Measurements from ENCODE around the gene INCA1. TPM values are rescaled to one million over a fixed set of nuclear protein-coding genes. Genes with fewer than 3 reads are reported as not detected.

Gene INCA1
- total and polyA plus RNA-seq, 4 donors = 0.28 to 0.75 (median 0.55) TPM

GRCh38 chr17:4944554-4945175, 52.7 kb downstream of the INCA1 start:
- Histone ChIP-seq H3K36me3 (ENCODE audit: control insufficient read depth in 4 of 4, insufficient read depth in 3 of 4, low read depth in 1 of 4, low read length in 3 of 4) (peaks cover 6 to 26% (median 12%) of the 10 kb centered on the region in 4 donors), H3K9ac (ENCODE audit: low read depth in 1 of 2, low read length in 2 of 2) (peak overlapping the region in 1 of 2 donors; percentile 1), H3K4me1 (ENCODE audit: control insufficient read depth in 4 of 4, insufficient read depth in 4 of 4, low read length in 3 of 4) (peaks cover 5 to 54% (median 42%) of the 10 kb centered on the region in 4 donors), H3K9me3 (ENCODE audit: control insufficient read depth in 4 of 4, low read length in 3 of 4) (no peaks in the 10 kb centered on the region), H3K4me3 (ENCODE audit: low read depth in 1 of 3, low read length in 3 of 3) (no peak overlapping the region), H3K27ac (ENCODE audit: low read depth in 1 of 2, low read length in 2 of 2) (peak overlapping the region; percentile 65 to 73), H3K27me3 (ENCODE audit: control insufficient read depth in 4 of 4, insufficient read depth in 4 of 4, low read length in 3 of 4) (no peaks in the 10 kb centered on the region)
- WGBS = 63% methylated on average over 8 of the region's 8 CpGs
- no peak for DNase-seq (ENCODE audit: low spot score)
- TF ChIP-seq ATF3 (IDR thresholded peaks at IDR 0.05) (no peak), SP1 (IDR thresholded peaks at IDR 0.05) (no peak)

GRCh38 chr17:4944163-4944553, 53.2 kb downstream of the INCA1 start:
- 56% methylated on average over 3 of the region's 3 CpGs for WGBS
- H3K4me3 ChIP-seq (ENCODE audit: low read depth in 1 of 3, low read length in 3 of 3) = no peak overlapping the region
- no peaks in the 10 kb centered on the region for H3K27me3 ChIP-seq (ENCODE audit: control insufficient read depth in 4 of 4, insufficient read depth in 4 of 4, low read length in 3 of 4)
- TF ChIP-seq ZBTB33 (IDR thresholded peaks at IDR 0.05) (no peak), YY1 (IDR thresholded peaks at IDR 0.05) (no peak), FOXA1 (IDR thresholded peaks at IDR 0.05) (no peak)
- H3K36me3 ChIP-seq (ENCODE audit: control insufficient read depth in 4 of 4, insufficient read depth in 3 of 4, low read depth in 1 of 4, low read length in 3 of 4) = peaks cover 6 to 26% (median 12%) of the 10 kb centered on the region in 4 donors
- no peaks in the 10 kb centered on the region for H3K9me3 ChIP-seq (ENCODE audit: control insufficient read depth in 4 of 4, low read length in 3 of 4)
- H3K27ac ChIP-seq (ENCODE audit: low read depth in 1 of 2, low read length in 2 of 2) = peak overlapping the region; percentile 65 to 73
- DNase-seq (ENCODE audit: low spot score) = no peak
- H3K4me1 ChIP-seq (ENCODE audit: control insufficient read depth in 4 of 4, insufficient read depth in 4 of 4, low read length in 3 of 4) = peaks cover 5 to 57% (median 44%) of the 10 kb centered on the region in 4 donors
- H3K9ac ChIP-seq (ENCODE audit: low read depth in 1 of 2, low read length in 2 of 2) = no peak overlapping the region

- Histone ChIP-seq H3K4me3 (ENCODE audit: low read depth in 1 of 3, low read length in 3 of 3) (no peak overlapping the region), H3K9me3 (ENCODE audit: control insufficient read depth in 4 of 4, low read length in 3 of 4) (no peaks in the 10 kb centered on the region), H3K27me3 (ENCODE audit: control insufficient read depth in 4 of 4, insufficient read depth in 4 of 4, low read length in 3 of 4) (no peaks in the 10 kb centered on the region), H3K27ac (ENCODE audit: low read depth in 1 of 2, low read length in 2 of 2) (no peak overlapping the region), H3K36me3 (ENCODE audit: control insufficient read depth in 4 of 4, insufficient read depth in 3 of 4, low read depth in 1 of 4, low read length in 3 of 4) (peaks cover 6 to 28% (median 12%) of the 10 kb centered on the region in 4 donors), H3K9ac (ENCODE audit: low read depth in 1 of 2, low read length in 2 of 2) (no peak overlapping the region), H3K4me1 (ENCODE audit: control insufficient read depth in 4 of 4, insufficient read depth in 4 of 4, low read length in 3 of 4) (peaks cover 12 to 68% (median 52%) of the 10 kb centered on the region in 4 donors)
- WGBS = 82% methylated on average over 13 of the region's 13 CpGs
- DNase-seq (ENCODE audit: low spot score) = no peak
- no peak for TF ChIP-seq RXRA (IDR thresholded peaks at IDR 0.05)
- no peak for TF ChIP-seq JUND (IDR thresholded peaks at IDR 0.05)
- TF ChIP-seq RAD21 (IDR thresholded peaks at IDR 0.05) = no peak
- no peak for TF ChIP-seq HNF4A (conservative IDR thresholded peaks at IDR 0.05)
- no peak for TF ChIP-seq NR2F2 (IDR thresholded peaks at IDR 0.05)
- TF ChIP-seq TAF1 (conservative IDR thresholded peaks at IDR 0.05) = no peak
- TF ChIP-seq YY1 (IDR thresholded peaks at IDR 0.05) = no peak
- no peak for TF ChIP-seq HNF4G (IDR thresholded peaks at IDR 0.05)
- TF ChIP-seq ATF3 (IDR thresholded peaks at IDR 0.05) = no peak
Observed at GRCh38 chr17:4942760-4943508, 54.4 kb downstream of the INCA1 start.
